Measurements from ENCODE around the gene UBE2G1.
"Not testable (repeated sequence)": the region's sequence is repeated elsewhere in the genome, so short reads cannot be mapped to it uniquely, and the experiment has no call there.

The UBE2G1 gene, protein sequence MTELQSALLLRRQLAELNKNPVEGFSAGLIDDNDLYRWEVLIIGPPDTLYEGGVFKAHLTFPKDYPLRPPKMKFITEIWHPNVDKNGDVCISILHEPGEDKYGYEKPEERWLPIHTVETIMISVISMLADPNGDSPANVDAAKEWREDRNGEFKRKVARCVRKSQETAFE
- total RNA-seq = 62.0 to 64.7 reads per million in 2 donors

DNA sequence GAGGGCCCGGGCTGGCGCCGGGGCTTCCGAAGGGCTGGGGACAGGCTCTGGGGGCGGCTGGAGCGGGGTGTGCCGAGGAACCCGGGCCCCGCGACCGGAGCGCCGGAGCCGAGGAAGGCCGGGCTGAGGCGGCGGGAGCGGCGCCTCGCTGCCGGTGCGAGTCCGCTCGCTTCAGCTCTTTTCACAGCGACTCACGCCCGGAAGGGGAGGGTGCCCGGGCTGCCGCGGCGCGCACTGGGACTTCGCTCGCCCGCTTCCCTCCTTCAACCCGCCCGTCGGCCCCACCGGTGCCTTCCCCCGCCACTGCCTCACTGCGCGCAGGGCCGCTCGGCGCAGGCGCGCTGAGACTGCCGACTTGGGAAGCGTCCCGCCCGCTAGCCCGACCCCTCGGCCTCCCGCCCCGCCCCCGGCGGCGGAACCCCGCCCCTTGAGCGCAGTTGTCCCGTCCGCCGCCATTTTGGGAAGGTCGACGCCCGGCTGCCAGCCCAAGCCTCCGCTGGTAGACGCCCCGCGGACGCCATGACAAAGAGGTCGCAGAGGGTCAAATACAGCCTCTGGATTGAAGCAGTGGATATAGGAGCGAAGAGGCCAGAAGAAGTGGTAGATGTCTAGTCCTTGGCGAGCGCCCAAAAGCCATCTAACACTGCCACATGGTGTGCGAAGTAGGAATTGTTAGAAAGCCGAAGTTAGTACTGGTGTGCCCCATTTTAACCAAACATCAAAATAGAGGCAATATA lies at the start of gene UBE2G1:
TSS of gene UBE2G1 (minus strand) at position 349 of the 737 bp plus-strand sequence. CDS start 359 bp downstream, outside the sequence.
- peak; percentile 99 for DNase-seq

DNA sequence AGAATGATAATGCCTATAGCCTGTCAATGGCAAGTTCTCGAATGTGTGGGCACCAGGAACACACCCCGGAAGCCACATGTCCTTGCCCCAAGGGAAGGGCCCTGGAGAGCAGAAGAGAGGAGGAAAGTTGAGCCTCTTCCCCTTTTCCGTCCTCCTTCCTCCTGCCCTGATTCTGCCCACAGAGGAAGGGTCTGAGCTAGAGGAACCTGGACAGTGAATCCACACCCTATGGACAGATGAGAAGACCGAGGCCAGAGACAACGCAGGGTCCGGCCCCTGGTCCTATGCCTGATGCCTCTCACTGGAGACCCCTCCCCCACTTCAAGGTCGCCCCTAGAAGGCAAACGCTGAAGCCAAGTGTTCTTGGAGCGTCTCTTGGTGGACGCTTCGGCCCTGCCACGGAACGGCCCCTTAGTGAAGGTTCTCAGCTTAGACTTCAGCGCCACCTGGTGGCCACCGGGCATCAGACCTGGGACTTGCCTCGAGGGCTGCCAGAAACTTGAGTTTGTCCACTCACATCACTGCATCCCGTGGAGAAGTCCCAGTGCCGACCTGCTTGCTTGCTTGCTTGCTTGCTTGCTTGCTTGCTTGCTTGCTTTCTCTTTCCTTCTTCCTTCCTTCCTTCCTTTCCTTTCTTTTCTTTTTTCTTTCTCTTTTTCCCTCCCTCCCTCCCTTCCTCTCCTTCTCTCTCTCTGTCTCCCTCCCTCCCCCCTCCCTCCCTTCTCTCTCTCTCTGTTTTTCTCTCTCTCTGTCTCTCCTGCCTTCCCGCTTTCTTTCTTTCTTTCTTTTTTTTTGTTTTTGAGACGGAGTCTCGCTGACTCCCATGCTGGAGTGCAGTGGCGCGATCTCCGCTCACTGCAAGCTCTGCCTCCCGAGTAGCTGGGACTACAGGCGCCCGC lies 46.7 kb upstream of the UBE2G1 start:
- peak; percentile 49 for DNase-seq

DNA sequence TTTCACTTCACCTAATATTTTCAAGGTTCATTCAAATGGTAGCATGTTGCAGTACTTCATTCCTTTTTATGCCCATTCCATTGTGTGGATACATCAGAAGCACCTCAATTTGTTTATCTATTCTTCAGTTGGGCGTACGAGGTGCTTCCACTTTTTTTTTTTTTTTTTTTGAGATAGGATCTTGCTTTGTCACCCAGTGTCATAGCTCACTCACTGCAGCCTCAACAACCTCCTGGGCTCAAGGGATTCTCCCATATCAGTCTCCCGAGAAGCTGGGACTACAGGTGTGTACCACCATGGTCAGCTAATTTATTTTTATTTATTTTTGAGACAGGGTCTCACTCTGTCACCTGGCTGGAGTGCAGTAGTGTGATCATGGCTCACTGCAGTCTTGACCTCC lies 44.7 kb upstream of the UBE2G1 start:
- DNase-seq = no peak

DNA sequence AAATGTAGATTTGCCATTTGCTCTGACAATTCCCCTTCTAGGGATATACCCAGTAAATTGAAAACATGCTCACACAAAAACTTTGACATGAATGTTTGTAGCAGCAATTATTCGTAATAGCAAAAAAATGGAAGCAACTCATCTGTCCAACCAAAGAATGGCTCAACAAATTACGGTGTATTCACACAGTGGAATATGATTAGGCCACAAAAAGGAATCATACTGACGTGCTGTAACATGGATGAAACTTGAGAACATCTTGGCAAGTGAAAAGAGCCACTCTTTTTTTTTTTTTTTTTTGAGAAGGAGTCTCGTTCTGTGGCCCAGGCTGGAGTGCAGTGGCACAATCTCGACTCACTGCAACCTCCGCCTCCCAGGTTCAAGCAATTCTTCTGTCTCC lies 43.2 kb upstream of the UBE2G1 start:
- DNase-seq = no peak

DNA sequence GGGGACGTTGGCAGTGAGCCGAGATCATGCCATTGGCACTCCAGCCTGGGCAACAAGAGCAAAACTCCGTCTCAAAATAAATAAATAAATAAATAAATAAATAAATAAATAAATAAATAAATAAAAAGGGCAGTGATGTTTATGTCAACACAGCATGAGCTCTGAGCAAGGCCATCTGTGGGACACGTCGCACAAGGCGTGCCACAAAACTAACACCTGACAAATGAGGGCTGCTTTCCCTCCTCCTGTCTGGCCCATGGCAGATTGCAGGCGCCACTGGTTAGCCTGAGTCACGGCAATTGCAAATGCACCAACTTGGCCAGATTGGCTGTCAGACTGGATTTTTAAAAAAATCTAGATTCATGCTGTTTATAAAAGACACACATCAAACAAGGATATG lies 41.4 kb upstream of the UBE2G1 start:
- DNase-seq = no peak

DNA sequence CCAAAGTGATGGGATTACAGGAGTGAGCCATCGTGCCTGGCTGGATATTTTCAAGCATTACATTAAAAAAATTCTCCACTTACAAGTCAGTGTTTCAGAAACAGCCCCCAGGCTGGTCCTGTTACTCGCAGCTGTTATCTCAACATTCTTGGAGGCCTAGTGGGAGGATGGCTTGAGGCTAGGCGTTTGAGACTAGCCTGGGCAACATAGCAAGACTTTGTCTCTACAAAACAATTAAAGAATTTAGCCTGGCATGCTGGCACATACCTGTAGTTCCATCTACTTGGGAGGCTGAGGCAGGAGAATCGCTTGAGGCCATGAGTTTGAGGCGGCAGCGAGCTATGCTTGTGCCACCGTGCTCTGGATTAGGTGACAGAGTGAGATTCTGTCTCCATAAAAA lies 40.7 kb upstream of the UBE2G1 start:
- no peak for DNase-seq

DNA sequence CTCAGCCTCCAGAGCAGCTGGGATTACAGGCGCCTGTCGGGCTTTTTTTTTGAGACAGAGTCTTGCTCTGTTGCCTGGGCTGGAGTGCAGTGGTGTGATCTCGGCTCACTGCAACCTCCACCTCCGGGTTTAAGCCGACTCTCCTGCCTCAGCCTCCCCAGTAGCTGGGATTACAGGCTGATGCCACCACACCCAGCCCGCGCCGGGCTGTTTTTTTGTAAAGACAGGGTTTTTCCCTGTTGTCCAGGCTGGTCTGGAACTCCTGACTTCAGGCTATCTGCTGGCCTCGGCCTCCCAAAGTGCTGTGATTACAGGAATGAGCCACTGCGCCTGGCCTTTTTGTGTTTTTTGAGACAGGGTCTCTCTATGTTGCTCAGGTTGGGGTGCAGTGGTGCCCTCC lies 39.9 kb upstream of the UBE2G1 start:
- DNase-seq = no peak

DNA sequence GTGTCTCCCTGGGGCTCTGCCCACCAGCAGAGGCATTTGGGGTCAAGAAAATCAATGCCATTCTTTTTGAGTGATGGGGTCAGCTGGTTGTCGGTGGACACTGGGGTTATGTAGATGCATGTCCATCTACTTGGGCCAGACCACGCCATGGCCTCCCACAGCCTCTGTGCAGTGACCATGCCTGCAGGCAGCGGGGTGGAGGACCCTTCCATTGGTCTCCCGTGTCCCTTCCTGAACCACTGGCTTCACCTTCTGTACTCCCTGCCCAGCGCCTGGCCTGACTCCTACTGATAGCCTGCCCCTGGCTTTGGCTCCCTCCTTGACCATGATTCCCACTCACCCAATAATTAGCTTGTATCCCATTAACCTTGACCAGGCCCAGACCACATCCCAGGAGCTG lies 39.2 kb upstream of the UBE2G1 start:
- no peak for DNase-seq

DNA sequence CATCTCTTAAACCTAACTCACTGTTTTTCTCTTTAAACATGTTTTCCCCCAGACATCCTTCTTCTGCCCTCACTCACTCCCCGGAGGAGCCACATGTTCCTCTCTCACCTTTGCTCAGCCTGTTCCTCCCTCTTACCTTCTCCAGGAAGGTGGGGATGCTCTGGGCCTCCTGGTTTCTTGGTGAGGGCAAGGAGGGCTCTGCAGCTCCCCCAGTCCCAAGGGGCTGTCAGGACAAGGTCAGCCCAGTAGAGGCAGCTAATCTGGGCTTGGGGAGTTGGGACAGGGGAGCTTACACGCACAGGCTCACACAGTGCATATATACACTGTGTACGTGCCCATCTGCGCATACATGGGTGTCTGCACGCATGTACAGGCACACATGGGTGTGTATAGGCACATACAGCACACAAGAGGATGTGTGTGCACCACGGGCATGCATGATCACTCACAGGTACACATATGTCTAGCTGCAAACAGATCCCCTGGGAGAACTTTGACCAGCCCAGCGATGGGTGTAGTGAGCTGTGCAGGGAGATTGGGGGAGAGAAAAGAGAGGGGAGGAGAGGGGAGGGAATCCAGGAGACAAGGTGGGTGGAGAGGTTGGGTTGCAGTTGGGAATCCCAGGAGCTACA lies 38.7 kb upstream of the UBE2G1 start:
- no peak for DNase-seq

DNA sequence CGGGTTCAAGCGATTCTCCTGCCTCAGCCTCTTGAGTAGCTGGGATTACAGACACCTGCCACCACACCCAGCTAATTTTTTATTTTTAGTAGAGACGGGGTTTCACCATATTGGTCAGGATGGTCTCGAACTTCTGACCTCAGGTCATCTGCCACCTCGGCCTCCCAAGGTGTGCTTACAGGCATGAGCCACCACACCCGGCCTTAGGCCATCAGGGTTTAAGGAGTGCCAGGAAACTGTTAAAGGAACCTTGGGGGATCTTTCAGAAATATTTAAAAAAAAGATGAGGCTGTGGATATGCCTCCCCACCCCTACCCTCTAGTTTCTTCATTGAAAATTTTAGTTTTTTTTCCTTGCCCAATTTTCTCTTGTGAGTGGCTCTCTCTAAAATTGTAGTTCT lies 31.4 kb upstream of the UBE2G1 start:
- DNase-seq = no peak

DNA sequence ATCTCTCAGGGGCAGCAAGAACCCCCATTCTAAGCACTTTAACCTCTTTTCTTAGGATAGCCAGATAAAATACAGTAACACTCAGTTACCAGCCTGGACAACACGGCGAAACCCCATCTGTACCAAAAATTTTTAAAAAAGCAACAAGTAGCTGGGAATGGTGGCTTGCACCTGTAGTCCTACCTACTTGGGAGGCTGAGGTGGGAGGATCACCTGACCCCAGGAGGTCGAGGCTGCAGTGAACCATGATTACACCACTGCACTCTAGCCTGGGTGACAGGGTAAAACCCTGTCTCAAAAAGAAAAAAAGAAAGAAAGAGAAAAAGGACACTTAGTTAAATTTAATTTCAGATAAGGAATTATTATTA lies 28.6 kb upstream of the UBE2G1 start:
- DNase-seq = no peak

DNA sequence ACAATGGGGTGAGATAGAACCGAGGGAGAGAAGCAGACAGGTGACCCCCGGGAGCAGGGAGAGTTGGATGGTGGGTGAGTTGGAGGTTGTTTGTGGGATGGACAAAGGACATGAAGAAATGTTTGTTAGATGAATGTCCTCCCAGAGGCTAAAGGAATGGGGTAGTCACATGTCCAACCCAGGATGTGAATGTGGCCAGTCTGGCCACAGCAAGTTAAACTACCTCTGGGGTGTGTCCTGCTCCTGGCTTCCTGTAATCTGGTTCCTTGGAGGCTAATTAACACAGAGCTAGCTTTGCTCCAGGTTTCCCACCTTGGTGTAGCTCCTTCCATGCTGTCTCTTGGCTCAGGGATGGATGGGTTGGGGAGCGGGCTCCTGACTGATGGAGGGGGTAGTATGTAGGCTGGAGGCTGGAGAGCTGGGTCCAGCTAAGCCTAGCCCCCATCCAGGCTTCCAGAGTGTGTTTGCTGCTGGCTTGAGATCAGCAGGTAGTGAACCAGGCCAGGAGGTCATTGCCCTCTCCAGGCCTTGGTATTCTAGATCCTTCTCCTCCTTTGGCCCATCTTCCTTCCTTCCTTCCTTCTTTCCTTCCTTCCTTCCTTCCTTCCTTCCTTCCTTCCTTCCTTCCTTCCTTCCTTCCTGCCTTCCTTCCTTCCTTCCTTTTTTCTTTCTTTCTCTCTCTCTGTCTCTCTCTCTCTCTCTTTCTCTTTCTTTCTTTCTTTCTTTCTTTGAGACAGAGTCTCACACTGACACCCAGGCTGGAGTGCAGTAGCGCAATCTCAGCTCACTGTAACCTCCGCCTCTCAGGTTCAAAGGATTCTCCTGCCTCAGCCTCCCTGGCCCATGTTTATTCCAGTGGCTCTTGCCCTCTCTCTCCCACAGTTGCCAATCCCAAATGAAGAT lies 28.0 kb upstream of the UBE2G1 start:
- DNase-seq = no peak

DNA sequence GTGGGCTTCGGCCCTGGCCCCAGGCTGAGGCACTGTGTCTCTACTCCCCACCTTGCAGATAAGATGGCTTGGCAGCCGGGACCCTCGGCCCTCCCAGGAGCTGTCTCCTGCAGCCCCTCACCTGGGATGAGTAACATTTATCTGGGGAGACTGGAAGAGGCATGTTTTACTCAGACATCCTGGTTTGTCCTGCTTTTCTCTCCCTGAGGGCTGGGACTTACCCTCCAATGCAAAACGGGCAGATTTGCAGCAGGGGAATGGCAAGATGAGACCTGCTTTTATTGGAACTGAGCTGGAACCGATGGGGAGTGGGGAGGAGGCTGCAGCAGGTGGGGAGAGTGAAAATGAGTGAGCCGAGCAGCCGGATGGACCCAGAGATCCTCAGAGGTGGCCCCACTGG lies 27.3 kb upstream of the UBE2G1 start:
- DNase-seq = no peak

DNA sequence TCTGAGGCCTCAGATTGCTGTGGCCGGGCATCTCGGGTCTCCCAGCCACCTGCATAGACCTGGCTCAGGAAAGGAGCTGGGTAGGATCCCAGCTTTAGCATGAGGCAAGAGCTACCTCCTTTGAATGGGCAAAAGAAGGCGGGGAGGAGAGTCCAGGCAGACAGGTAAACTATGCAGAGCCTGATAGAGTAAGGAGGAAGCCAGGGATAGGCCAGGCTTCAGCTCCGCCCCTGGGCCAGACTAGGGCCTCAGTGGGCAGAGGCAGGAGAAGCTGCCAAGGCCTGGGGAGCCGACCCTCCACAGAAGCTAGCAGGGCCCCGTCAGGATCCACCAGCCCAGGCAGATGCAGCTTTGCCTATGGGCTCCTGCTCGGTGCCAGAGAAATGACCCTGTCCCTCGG lies 22.6 kb upstream of the UBE2G1 start:
- DNase-seq = no peak

DNA sequence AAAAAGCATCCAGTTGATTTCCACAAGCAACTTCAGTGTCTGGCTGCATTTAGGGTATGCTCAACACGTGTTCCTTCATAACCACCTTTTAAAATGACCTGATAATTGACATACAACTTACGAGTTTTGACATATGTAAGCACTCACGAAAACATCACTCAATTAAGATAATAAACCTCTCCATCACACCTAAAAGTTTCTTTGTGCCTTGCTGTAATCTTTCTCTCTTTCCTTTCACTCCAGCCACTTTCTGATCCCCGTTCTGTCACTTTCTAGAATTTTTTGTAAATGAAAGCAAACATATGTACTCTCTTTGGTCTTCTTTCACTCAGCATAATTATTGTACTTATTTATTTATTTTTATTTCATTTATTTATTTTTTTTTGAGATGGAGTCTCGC lies 20.7 kb upstream of the UBE2G1 start:
- DNase-seq = no peak

DNA sequence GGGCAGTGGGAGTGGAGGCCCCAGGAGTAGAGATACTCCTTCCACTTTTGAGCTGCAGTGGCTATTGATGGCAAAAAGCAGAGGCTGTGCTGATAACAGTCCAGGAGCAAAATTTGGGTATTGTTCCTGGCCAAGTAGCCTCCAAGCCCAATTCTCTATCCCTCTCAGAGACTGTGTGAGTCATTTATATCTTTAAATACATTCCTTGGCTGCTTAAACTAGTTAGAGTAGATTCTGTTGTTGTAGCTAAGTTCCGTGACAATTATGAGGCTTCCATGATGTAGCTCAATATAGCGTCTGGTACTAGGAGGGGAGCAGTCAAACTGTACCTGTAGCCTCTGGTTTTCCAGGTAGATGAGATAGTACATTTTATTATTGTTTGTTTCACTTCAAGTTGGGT lies 19.9 kb upstream of the UBE2G1 start:
- DNase-seq = no peak

DNA sequence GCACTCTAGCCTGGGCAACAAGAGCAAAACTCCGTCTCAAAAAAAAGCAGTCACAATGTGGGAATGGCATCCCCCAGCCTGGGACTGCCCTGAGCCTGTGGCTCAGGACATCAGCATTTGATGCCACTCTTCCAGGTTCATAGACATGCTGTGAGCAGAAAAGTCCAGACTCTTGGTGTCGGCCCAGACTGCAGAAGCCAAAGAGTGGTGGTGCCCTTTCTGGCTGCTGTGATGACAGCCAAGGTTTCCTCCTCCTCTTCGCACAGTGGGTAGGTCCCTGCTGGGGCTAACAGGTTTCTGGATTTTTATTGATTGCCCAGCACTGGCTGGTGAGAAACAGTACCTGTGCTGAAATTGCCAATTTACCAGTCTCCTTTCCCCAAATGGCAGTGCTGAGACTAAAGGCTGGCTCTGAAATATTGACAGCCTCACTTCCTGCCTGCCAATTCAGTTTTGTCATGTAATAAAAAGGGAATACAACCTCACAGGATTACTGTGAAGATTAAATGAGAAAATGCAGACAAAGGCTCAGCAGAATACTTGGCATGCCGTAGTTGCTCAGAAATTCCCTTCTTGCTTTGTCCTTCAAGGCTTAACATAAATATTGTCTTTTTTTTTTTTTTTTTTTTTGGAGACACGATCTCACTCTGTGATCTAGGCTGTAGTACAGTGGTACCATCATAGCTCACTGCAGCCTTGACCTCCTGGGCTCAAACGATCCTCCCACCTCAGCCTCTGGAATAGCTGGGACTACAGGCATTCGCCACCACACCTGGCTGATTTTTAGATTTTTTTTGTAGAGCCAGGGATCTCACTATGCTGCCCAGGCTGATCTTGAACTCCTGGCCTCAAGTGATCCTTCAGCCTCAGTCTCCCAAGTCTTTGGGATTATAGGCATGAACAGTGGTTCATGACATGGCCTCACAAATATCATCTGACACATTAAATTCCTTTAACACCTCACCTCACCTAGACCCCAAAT lies 15.5 kb upstream of the UBE2G1 start:
- no peak for DNase-seq

DNA sequence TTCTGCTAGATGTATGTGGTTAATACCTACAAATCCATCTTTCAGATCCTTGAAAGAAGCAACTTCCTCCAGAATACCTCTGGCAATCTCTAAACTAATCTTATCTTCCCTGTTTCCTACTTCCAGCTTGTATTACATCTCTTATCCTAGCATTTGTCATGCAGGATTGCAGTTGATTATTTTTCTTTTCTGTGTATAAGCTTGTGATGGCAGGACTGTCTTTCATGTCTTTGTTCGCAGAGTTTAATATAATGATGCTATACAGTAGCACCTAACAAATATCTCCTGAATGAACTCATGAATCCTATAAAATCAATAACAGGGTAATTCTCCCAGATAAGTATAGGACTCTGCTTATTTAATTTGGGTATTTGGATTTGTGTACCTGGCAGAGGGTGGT lies 12.2 kb upstream of the UBE2G1 start:
- no peak for DNase-seq

DNA sequence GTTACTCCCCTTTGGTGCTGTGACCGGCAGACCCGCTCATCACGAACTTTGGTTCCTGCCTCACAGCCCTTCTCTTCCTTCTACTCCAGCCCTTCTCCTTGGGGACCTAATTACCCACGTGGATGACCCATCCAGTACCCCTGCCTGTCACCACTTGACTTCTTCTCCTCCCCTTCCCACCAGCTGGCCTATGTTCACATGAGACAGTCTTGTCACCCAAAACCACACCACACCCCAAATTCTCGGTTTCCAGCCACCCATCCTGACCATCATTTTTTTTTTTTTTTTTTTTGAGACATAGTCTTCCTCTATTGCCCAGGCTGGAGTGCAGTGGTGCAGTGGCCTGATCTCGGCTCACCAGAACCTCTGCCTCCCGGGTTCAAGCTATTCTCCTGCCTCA lies 10.8 kb upstream of the UBE2G1 start:
- DNase-seq = not testable (repeated sequence)

DNA sequence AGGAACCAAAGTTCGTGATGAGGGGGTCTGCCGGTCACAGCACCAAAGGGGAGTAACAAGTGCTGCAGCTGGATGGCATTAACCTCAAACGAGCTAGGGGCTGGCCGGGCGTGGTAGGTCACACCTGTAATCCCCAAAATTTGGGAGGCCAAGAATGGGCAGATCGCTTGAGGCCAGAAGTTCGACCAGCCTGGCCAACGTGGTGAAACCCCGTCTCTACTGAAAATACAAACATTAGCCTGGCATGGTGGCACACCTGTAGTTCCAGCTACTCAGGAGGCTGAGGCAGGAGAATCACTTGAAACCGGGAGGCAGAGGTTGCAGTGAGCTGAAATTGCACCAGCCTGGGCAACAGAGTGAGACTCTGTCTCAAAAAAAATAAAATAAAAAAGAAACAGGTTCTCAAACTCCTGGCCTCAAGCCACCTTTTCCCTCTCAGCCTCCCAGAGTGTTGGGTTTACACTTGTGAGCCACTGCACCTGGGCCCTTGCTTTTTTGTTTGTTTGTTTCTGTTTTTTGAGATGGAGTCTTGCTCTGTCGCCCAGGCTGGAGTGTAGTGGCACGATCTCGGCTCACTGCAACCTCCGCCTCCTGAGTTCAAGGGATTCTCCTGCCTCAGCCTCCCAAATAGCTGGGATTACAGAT lies 9.4 kb upstream of the UBE2G1 start:
- not testable (repeated sequence) for DNase-seq

Measured in activated gamma-delta T cell (primary cell).